ENCODE data around the gene ABCC8. TPM values are rescaled to one million over a fixed set of nuclear protein-coding genes. Genes with fewer than 3 reads are reported as not detected.

The ABCC8 gene
- total RNA-seq, 4 donors from 2014 or later: 0.23 to 1.9 (median 0.62) TPM; not detected in 1

DNA sequence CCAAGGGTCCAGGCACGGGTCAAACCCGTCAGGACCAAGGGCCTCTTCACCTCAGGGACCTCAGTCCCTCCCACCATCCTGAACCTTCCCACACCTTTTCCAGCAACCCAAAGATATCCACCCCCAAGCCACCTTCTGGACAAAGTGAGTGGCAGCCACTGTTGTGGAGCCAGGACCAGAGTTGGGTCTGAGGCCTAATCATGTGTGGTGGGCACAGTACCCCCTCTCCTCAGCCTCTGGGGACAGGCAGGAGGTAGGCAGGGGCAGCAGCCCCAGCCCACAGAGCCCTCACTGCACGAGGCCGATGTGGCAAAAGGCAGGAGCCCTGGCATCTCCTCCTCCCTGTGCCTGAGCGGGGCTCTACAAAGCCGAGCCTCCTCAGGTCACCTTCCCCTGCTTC is 90.7 kb downstream of the ABCC8 start:
- WGBS, 2 donors (ENCODE audit: low coverage in 1 of 2): no CpG with 5 or more reads among the region's 6 CpGs
- no peaks in the 10 kb centered on the region for H3K36me3 ChIP-seq
- H3K27me3 ChIP-seq: no peaks in the 10 kb centered on the region
- H3K4me3 ChIP-seq: peak overlapping the region in 1 of 2 donors; percentile 23
- peaks cover 0 to 42% (median 10%) of the 10 kb centered on the region in 3 donors for H3K4me1 ChIP-seq
- no peak for TF ChIP-seq POLR2AphosphoS5 (IDR thresholded peaks at IDR 0.05)
- TF ChIP-seq, protein P1, sequence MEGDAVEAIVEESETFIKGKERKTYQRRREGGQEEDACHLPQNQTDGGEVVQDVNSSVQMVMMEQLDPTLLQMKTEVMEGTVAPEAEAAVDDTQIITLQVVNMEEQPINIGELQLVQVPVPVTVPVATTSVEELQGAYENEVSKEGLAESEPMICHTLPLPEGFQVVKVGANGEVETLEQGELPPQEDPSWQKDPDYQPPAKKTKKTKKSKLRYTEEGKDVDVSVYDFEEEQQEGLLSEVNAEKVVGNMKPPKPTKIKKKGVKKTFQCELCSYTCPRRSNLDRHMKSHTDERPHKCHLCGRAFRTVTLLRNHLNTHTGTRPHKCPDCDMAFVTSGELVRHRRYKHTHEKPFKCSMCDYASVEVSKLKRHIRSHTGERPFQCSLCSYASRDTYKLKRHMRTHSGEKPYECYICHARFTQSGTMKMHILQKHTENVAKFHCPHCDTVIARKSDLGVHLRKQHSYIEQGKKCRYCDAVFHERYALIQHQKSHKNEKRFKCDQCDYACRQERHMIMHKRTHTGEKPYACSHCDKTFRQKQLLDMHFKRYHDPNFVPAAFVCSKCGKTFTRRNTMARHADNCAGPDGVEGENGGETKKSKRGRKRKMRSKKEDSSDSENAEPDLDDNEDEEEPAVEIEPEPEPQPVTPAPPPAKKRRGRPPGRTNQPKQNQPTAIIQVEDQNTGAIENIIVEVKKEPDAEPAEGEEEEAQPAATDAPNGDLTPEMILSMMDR (IDR thresholded peaks at IDR 0.05): no peak
- TF ChIP-seq POLR2A (IDR thresholded peaks at IDR 0.05): no peak
- TF ChIP-seq EP300 (IDR thresholded peaks at IDR 0.05): no peak
- H3K9me3 ChIP-seq: no peaks in the 10 kb centered on the region
- no peak for ATAC-seq
- H3K27ac ChIP-seq: peak overlapping the region in 3 of 4 donors; percentile 71 to 80 (median 72)

DNA sequence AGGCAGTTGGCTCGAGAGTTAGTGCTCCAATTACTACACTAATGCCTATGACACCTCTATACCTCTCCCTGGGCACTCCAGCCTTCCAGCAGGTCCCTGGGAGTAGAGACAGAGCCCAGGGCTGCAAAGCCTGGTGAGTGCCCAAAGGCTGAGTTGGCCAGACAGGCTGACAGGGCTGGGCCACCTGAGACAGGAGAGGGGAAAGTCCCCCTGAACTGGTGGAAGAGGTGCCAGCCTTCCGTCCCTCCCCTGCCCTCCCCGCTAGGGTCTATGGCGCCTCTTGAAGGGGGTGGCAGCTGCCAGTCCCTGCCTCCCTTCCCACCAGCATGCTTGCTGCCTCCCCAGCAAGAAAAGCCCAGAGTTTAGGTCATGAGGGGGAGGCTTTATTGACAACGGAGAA is 91.2 kb downstream of the ABCC8 start:
- no peak for ATAC-seq
- Histone ChIP-seq H3K27me3 (no peaks in the 10 kb centered on the region), H3K9me3 (no peaks in the 10 kb centered on the region), H3K4me3 (no peak overlapping the region), H3K4me1 (peaks cover 0 to 42% (median 10%) of the 10 kb centered on the region in 3 donors), H3K27ac (peak overlapping the region in 1 of 4 donors; percentile 80), H3K36me3 (no peaks in the 10 kb centered on the region)
- TF ChIP-seq, protein P1 (IDR thresholded peaks at IDR 0.05): no peak
- TF ChIP-seq POLR2AphosphoS5 (IDR thresholded peaks at IDR 0.05) (no peak), EP300 (IDR thresholded peaks at IDR 0.05) (no peak), POLR2A (IDR thresholded peaks at IDR 0.05) (no peak)
- WGBS, 2 donors (ENCODE audit: low coverage in 1 of 2): 100% methylated on average over 1 of the region's 5 CpGs; no CpG with 5 or more reads in 1 of the 2 donors

DNA sequence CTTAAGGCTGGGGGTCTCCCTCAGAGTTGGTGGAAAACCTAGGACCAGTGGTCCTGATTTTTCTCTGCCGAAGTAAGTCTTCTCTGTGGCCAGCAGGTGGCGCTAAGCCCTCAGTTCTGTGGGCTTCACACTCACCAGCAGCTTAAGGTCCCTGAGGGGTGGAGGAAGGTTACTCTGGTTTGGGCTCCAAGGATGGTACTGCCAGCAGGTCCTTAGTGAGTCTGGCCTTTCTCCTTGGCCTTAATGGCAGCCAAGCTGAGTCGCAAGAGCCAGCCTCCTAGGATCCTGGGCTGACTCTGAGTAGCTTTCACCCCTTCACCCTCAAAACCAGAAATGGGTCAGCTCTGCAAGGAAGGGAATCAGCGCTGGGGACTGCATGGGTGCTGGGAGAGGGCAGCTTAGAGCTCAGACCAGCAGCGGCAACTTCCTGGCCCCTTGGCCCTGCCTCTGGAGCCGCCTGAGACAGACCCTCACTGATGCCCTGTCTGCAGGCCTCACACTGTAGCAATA is 92.6 kb downstream of the ABCC8 start:
- WGBS, 2 donors (ENCODE audit: low coverage in 1 of 2): 77% methylated on average over 3 of the region's 6 CpGs; no CpG with 5 or more reads in 1 of the 2 donors
- TF ChIP-seq, protein P1 (IDR thresholded peaks at IDR 0.05): peak; percentile 85 to 92 (median 90)
- TF ChIP-seq POLR2AphosphoS5 (IDR thresholded peaks at IDR 0.05): no peak
- no peak for TF ChIP-seq EP300 (IDR thresholded peaks at IDR 0.05)
- TF ChIP-seq POLR2A (IDR thresholded peaks at IDR 0.05): no peak
- peak; percentile 48 for ATAC-seq

DNA sequence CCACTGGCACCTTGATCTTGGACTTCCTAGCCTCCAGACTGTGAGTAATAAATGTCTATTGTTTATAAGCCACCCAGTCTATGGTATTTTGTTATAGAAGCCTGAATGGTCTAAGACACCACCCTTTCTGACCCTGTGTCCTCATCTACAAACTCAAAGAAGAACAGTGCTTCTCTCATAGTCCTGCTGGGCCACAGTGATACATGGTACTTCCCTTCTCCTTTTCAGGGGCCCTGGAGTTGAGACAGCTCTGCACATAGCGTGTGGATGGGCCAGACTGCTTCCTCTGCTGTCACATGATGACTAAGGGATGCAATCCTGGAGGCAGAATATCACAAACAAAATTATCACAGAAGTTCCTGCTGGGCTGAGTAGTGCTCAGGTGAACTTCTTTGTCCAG is 93.2 kb downstream of the ABCC8 start:
- Histone ChIP-seq H3K36me3 (peaks cover 0 to 17% of the 10 kb centered on the region in 2 donors), H3K9me3 (no peaks in the 10 kb centered on the region), H3K27me3 (no peaks in the 10 kb centered on the region), H3K4me3 (no peak overlapping the region), H3K27ac (no peak overlapping the region), H3K4me1 (peaks cover 0 to 27% (median 4%) of the 10 kb centered on the region in 3 donors)
- ATAC-seq: no peak
- 33% methylated on average over 1 of the region's 1 CpG; no CpG with 5 or more reads in 1 of the 2 donors for WGBS, 2 donors (ENCODE audit: low coverage in 1 of 2)
- TF ChIP-seq EP300 (IDR thresholded peaks at IDR 0.05): no peak
- no peak for TF ChIP-seq POLR2AphosphoS5 (IDR thresholded peaks at IDR 0.05)
- TF ChIP-seq, protein P1 (IDR thresholded peaks at IDR 0.05): no peak

More for the DNA sequence above, 92.6 kb downstream of the ABCC8 start:
- no peak overlapping the region for H3K4me3 ChIP-seq
- H3K4me1 ChIP-seq: peaks cover 0 to 32% (median 7%) of the 10 kb centered on the region in 3 donors
- H3K27me3 ChIP-seq: no peaks in the 10 kb centered on the region
- H3K9me3 ChIP-seq: no peaks in the 10 kb centered on the region
- H3K36me3 ChIP-seq: peaks cover 0 to 11% of the 10 kb centered on the region in 2 donors
- no peak overlapping the region for H3K27ac ChIP-seq
